ENCODE data around the gene SOST.

Gene SOST

DNA sequence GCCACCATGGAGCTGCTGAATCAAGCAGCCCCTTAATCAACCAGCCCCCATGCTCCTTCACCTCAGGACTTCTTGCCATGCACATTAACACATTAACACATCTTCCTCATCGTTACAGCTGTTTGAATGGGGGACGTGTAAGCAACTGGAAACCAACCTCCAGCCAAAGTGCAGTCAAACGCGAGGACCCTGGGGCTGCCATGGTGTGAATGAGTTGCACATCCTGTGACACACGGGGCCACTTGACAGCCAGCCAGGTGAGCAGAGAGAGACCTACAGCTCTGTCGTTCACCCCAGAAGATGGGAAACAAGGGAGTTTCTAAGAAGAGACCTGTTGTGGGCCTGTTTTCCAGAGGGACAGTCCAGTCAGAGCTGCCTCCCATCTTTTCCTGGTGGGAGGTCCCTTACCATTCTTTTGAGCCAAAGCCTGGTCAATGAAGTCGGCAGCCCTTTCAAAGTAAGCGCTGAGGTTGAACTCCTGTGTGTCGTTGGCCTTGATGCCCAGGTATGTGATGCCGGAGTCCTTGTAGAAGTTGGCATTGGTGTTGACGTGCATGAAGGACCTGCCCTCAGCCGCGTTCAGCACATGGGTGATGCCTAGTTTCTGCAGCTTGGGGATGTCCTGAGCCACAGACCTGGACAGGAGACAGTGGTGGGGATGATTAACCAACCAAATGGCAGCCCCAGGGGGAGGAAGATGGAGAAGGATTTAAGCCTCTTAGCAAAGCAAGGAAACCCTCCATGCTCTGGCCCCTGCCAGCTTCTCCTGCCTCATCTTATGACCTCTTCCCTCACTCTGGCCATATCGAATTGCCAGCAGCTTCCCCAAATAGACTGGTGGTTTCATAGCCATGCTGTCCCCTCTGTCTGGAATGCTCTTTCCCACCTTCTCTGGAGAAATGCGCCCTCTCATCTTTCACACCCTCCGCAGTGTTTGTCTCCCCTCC is 16.0 kb upstream of the SOST start:
- no peak for DNase-seq (ENCODE audit: low spot score)

GRCh38 chr17:43772877-43773648 is 14.5 kb upstream of the SOST start:
- no peak for DNase-seq (ENCODE audit: low spot score)

DNA sequence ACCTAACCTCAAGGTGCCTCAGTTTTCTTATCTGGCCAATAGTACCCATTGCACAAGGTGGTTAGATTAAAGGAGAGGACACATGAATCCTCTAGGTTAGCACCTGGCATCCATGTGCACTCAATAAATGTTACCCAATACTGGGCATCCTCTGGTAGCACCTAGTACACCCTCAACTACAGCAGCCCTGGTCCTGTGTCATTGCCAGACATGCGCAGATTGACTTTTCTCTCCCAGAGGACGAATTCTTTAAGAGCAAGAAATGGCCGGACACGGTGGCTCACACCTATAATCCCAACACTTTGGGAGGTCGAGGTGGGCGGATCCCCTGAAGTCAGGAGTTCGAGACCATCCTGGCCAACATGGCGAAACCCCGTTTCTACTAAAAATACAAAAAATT is 12.9 kb upstream of the SOST start:
- DNase-seq (ENCODE audit: low spot score) = no peak

- no peak for DNase-seq (ENCODE audit: low spot score)
These were observed 12.4 kb upstream of the SOST start for GRCh38 chr17:43770957-43771356.

DNA sequence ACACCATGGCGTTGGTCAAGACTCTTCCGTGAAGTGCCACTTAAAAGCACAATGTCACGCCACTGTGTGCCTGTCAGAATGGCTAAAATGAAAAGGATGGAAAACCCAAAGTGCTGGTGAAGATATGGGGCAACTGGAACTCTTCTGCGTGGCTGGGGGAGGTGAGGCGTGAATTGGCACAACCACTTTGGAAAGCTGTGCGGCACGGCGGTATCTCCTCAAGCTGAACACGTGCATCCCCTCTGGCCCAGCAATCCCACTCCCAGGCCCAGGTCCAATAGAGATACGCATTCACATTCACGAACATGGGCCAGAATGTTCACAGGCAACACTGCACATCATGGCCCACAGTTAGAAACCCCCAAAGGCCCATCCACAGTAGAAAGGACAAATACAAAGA is 11.3 kb upstream of the SOST start:
- DNase-seq (ENCODE audit: low spot score) = no peak

GRCh38 chr17:43769426-43769825 is 10.8 kb upstream of the SOST start:
- no peak for DNase-seq (ENCODE audit: low spot score)

GRCh38 chr17:43768943-43769342 is 10.4 kb upstream of the SOST start:
- DNase-seq (ENCODE audit: low spot score) = no peak

- DNase-seq (ENCODE audit: low spot score) = no peak
These were observed 9.8 kb upstream of the SOST start for GRCh38 chr17:43768382-43768781.

DNA sequence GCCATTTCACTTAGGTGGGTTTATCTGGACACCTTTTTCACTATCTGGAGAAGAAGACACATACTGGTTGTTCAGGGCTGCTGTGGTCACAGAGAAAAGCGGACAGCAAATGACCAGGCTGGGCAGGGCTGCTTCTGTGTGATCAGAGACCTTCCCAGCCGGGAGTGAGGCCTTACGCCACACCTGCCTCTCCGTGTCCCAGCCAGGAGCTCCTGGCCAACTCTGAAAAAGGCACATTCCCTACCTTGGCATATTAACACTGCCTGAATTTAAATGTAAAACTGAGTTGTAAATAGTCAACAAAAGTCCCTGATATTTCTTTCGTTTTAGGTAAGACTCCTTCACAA is 9.1 kb upstream of the SOST start:
- no peak for DNase-seq (ENCODE audit: low spot score)

GRCh38 chr17:43767053-43767712 is 8.6 kb upstream of the SOST start:
- DNase-seq (ENCODE audit: low spot score) = no peak

DNA sequence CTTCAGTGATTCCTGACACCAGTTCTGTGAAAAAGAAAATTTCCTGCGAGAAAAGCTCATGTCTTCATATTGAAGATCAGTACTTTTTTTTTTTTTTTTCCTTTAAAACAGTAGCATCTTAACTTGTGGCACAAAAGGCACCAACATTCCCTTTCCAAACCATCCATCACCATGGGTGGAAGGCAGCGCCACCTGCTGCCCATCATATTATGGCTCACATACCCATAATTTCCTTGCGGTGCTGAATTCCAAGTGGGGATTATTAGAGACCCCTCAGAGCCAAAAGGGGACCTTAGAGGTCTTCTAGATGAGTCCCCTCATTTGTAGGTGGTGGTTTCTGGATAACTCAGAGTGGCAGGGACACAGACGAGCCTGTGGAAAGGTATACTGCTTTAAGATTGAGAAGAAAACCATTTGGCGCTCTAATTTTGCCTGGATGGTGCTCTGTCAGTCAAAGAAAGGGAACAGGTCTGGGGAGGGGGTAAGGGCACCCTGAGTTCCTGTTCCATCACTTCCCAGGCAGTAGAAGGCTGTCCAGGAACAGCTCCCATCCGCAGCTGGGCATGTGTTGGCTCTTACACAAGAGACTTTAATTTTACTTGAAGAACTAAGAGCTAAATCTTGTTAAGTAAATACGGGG is 7.9 kb upstream of the SOST start:
- peak; percentile 31 for DNase-seq (ENCODE audit: low spot score)

- peak; percentile 87 for DNase-seq (ENCODE audit: low spot score)
These were observed 1.8 kb upstream of the SOST start for GRCh38 chr17:43760254-43760852.

GRCh38 chr17:43759836-43760235 is 1.2 kb upstream of the SOST start:
- DNase-seq (ENCODE audit: low spot score) = no peak

DNA sequence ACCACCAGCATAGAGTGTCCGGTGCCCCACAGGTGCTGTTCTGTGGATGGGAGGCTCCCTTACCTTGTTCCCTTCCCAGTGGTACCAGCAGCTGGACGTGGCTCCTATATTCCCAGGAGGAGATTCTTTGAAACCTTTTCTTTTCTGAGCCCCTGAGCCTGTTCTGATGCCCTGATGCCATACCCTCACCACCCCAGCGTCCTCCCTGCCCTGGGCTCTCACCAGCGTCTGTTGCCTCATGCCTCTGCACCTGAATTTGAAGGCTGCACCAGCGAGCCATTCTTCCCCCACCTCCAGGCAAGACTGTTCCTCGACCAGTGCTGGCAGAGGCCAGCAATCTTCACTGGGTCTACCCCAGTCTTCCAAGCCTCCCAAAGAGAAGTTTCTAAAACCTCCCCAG is 505 bp downstream of the SOST start:
- DNase-seq (ENCODE audit: low spot score) = no peak

GRCh38 chr17:43757171-43757660 is 1.4 kb downstream of the SOST start:
- DNase-seq (ENCODE audit: low spot score) = no peak

- DNase-seq (ENCODE audit: low spot score) = no peak
These were observed 2.4 kb downstream of the SOST start for GRCh38 chr17:43756201-43756600.

DNA sequence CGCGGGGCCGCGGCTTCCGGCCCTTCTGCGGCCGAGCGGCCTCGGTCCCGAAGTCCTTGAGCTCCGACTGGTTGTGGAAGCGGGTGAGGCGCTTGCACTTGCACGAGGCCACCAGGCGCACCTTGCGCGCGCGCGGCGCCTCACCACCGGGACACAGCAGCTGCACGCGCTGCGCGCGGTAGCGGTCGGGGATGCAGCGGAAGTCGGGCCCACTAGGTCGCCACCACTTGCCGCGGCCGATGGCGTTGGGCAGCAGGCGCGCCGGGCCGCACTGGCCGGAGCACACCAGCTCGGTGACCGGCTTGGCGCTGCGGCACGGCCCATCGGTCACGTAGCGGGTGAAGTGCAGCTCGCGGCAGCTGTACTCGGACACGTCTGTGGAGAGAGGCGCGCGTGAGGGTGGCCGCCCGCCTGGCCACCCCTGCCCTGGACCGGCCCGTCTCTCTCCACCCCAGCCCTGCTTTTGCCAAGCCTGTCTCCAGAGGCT is 3.2 kb downstream of the SOST start:
- no peak for DNase-seq (ENCODE audit: low spot score)

DNA sequence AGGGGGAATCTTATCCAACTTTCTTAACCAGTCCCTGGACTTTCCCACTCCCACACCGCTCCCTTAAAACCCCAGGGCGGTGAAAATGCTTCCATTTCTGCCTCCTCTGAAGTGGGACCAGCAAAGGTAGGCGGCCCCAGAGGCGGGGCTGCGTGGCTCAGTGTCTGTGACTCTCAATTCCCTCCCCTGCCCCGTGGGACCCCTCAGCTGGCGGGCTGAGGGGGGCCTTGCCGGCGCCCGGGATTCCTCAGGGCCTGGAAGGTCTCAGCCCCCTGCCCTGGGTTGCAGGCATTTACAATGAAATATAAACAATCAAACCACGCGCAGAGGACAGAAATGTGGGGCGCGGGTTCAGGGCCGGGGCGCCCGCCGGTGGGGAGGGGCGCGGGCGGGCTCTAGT is 3.6 kb downstream of the SOST start:
- no peak for DNase-seq (ENCODE audit: low spot score)

GRCh38 chr17:43753493-43754129 is 5.0 kb downstream of the SOST start:
- no peak for DNase-seq (ENCODE audit: low spot score)

- DNase-seq (ENCODE audit: low spot score) = no peak
These were observed 8.4 kb downstream of the SOST start for GRCh38 chr17:43750153-43750552.

- DNase-seq (ENCODE audit: low spot score) = no peak
These were observed 13.1 kb downstream of the SOST start for GRCh38 chr17:43745541-43745940.
